Thymus (tissue), 14 donors: ENCODE data around the gene HDAC1. TPM values are rescaled to one million over a fixed set of nuclear protein-coding genes. Genes with fewer than 3 reads are reported as not detected.
A peak's percentile ranks its signal among the peaks of the same experiment; 100 is the strongest.

Experiments used
- DNase-seq, 9 donors: peaks; one replicate each; pipeline ENCODE4 v3.0.0-alpha.2; 2013; ENCODE audit warnings: low spot score in 9 of 9, low read depth in 6 of 9, missing footprints in 1 of 9
- H3K27ac ChIP-seq, 2 donors: one replicate each; pipeline ENCODE4 v1.5.1; 2013; ENCODE audit warnings: control low read depth in 1 of 2, low read depth in 1 of 2, low read length in 1 of 2, mild to moderate bottlenecking in 1 of 2, moderate library complexity in 1 of 2
- H3K27me3 ChIP-seq, 2 donors: one replicate each; pipeline ENCODE4 v1.5.1; 2013; ENCODE audit warnings: low read length in 1 of 2; ENCODE audit not compliant: control insufficient read depth in 2 of 2, insufficient read depth in 1 of 2
- H3K36me3 ChIP-seq, 2 donors: one replicate each; pipeline ENCODE4 v1.5.1; 2013; ENCODE audit warnings: low read length in 1 of 2, mild to moderate bottlenecking in 1 of 2, moderate library complexity in 1 of 2; ENCODE audit not compliant: control insufficient read depth in 2 of 2, insufficient read depth in 2 of 2
- H3K4me1 ChIP-seq, 2 donors: one replicate each; pipeline ENCODE4 v1.5.1; 2013; ENCODE audit warnings: low read length in 2 of 2; ENCODE audit not compliant: control insufficient read depth in 2 of 2, insufficient read depth in 2 of 2
- H3K4me3 ChIP-seq, 2 donors: one replicate each; pipeline ENCODE4 v1.5.1; 2013; ENCODE audit warnings: low read length in 2 of 2, control low read depth in 1 of 2, mild to moderate bottlenecking in 1 of 2
- H3K9me3 ChIP-seq, 2 donors: one replicate each; pipeline ENCODE4 v1.5.1; 2013; ENCODE audit warnings: low read length in 1 of 2, mild to moderate bottlenecking in 1 of 2; ENCODE audit not compliant: control insufficient read depth in 2 of 2, insufficient read depth in 1 of 2
- WGBS: extraction: QIAGEN DNeasy Blood & Tissue Kit; methylation state at CpG from one replicate; pipeline ENCODE4 v1.1.7; 2013; 5-methylcytosine and 5-hydroxymethylcytosine counted together
- long read RNA-seq, 10 donors: transcript quantifications; one replicate each; lab custom pipeline, GENCODE V29; 2026
- polyA plus RNA-seq: library from polyadenylated mRNA; stranded (reverse); fragments of 200-250 nt; gene quantifications from one replicate; pipeline ENCODE4 v1.2.3, GENCODE V29; 2013
- total RNA-seq: library from RNA; stranded (reverse); fragments of 120-200 nt; gene quantifications from one replicate; pipeline ENCODE4 v1.2.4, GENCODE V29; 2013
- donor health status: healthy.

The HDAC1 gene
- 150 TPM for total RNA-seq
- polyA plus RNA-seq = 103 TPM
- long read RNA-seq, donor 1, transcript HDAC1-201 (14 exons, 2,124 nt) = major isoform, 10 of 44 reads
- long read RNA-seq, donor 1, partial matches to known transcripts = 33 of 44 reads
- long read RNA-seq, donor 1, other reads (novel, unspliced or antisense) = 0 of 44 reads
- long read RNA-seq, donor 2, transcript HDAC1-206 (7 exons, 2,409 nt) = minor isoform, 6 of 309 reads
- long read RNA-seq, donor 2, transcript HDAC1-201 (14 exons, 2,124 nt) = major isoform, 139 of 309 reads
- long read RNA-seq, donor 2, partial matches to known transcripts = 164 of 309 reads
- long read RNA-seq, donor 2, other reads (novel, unspliced or antisense) = 0 of 309 reads
- long read RNA-seq, donor 3, transcript HDAC1-201 (14 exons, 2,124 nt) = major isoform, 85 of 158 reads
- long read RNA-seq, donor 3, transcript HDAC1-203 (5 exons, 895 nt) = minor isoform, 6 of 158 reads
- long read RNA-seq, donor 3, partial matches to known transcripts = 65 of 158 reads
- long read RNA-seq, donor 3, other reads (novel, unspliced or antisense) = 0 of 158 reads
- long read RNA-seq, donor 4, transcript HDAC1-201 (14 exons, 2,124 nt) = major isoform, 26 of 79 reads
- long read RNA-seq, donor 4, transcript HDAC1-206 (7 exons, 2,409 nt) = minor isoform, 5 of 79 reads
- long read RNA-seq, donor 4, partial matches to known transcripts = 48 of 79 reads
- long read RNA-seq, donor 4, other reads (novel, unspliced or antisense) = 0 of 79 reads
- long read RNA-seq, donor 5, transcript HDAC1-201 (14 exons, 2,124 nt) = major isoform, 64 of 141 reads
- long read RNA-seq, donor 5, partial matches to known transcripts = 72 of 141 reads
- long read RNA-seq, donor 5, other reads (novel, unspliced or antisense) = 0 of 141 reads
- long read RNA-seq, donor 6, transcript HDAC1-201 (14 exons, 2,124 nt) = major isoform, 44 of 117 reads
- long read RNA-seq, donor 6, partial matches to known transcripts = 70 of 117 reads
- long read RNA-seq, donor 6, other reads (novel, unspliced or antisense) = 0 of 117 reads
- long read RNA-seq, donor 7, transcript HDAC1-201 (14 exons, 2,124 nt) = major isoform, 42 of 391 reads
- long read RNA-seq, donor 7, partial matches to known transcripts = 326 of 391 reads
- long read RNA-seq, donor 7, other reads (novel, unspliced or antisense) = 22 of 391 reads
- long read RNA-seq, donor 8, transcript HDAC1-201 (14 exons, 2,124 nt) = major isoform, 23 of 59 reads
- long read RNA-seq, donor 8, partial matches to known transcripts = 34 of 59 reads
- long read RNA-seq, donor 8, other reads (novel, unspliced or antisense) = 0 of 59 reads
- long read RNA-seq, donor 9, transcript HDAC1-201 (14 exons, 2,124 nt) = major isoform, 39 of 68 reads
- long read RNA-seq, donor 9, partial matches to known transcripts = 26 of 68 reads
- long read RNA-seq, donor 9, other reads (novel, unspliced or antisense) = 0 of 68 reads
- long read RNA-seq, donor 10, transcript HDAC1-201 (14 exons, 2,124 nt) = major isoform, 46 of 92 reads
- long read RNA-seq, donor 10, partial matches to known transcripts = 44 of 92 reads
- long read RNA-seq, donor 10, other reads (novel, unspliced or antisense) = 0 of 92 reads

- WGBS = under 1% methylated on average over 67 of the region's 67 CpGs
- peak within 1 kb of the TSS; percentile 67 to 99 for H3K4me3 ChIP-seq
- DNase-seq = peak; percentile 80 to 98 (median 92)
- peaks cover 9 to 24% of the 10 kb centered on the region in 2 donors for H3K36me3 ChIP-seq
- H3K9me3 ChIP-seq = no peaks in the 10 kb centered on the region
- peak within 1 kb of the TSS; percentile 85 to 87 for H3K27ac ChIP-seq
- no peaks in the 10 kb centered on the region for H3K27me3 ChIP-seq
- H3K4me1 ChIP-seq = peaks cover 19 to 43% of the 10 kb centered on the region in 2 donors
These were observed at the start of gene HDAC1 for GRCh38 chr1:32291708-32292538. HDAC1 (plus strand) TSS chr1:32292083; CDS start chr1:32292170, 87 bp downstream.

- H3K9me3 ChIP-seq = no peaks in the 10 kb centered on the region
- no peak overlapping the region for H3K4me3 ChIP-seq
- no peaks in the 10 kb centered on the region for H3K36me3 ChIP-seq
- 40% methylated on average over 7 of the region's 7 CpGs for WGBS
- DNase-seq = no peak
- H3K4me1 ChIP-seq = peaks cover 6 to 46% of the 10 kb centered on the region in 2 donors
- H3K27me3 ChIP-seq = peaks cover 0 to 12% of the 10 kb centered on the region in 2 donors
- no peak overlapping the region for H3K27ac ChIP-seq
These were observed 49.5 kb upstream of the HDAC1 start for GRCh38 chr1:32242341-32242851.

- peaks cover 13 to 62% of the 10 kb centered on the region in 2 donors for H3K4me1 ChIP-seq
- peak within 1 kb of the TSS; percentile 91 to 100 for H3K27ac ChIP-seq
- no peaks in the 10 kb centered on the region for H3K9me3 ChIP-seq
- H3K36me3 ChIP-seq = no peaks in the 10 kb centered on the region
- WGBS = 98% methylated on average over 3 of the region's 3 CpGs
- DNase-seq = no peak
- H3K27me3 ChIP-seq = no peaks in the 10 kb centered on the region
- peak within 1 kb of the TSS in 1 of 2 donors; percentile 30 for H3K4me3 ChIP-seq
These were observed 45.0 kb upstream of the HDAC1 start, which contains the start of gene FAM167B for GRCh38 chr1:32246888-32247273. FAM167B (plus strand) TSS chr1:32247222; CDS start chr1:32247422, 200 bp downstream.

- no peak overlapping the region for H3K4me3 ChIP-seq
- H3K9me3 ChIP-seq = no peaks in the 10 kb centered on the region
- H3K27ac ChIP-seq = peak overlapping the region; percentile 91 to 100
- H3K27me3 ChIP-seq = no peaks in the 10 kb centered on the region
- peaks cover 16 to 65% of the 10 kb centered on the region in 2 donors for H3K4me1 ChIP-seq
- H3K36me3 ChIP-seq = no peaks in the 10 kb centered on the region
- 96% methylated on average over 12 of the region's 12 CpGs for WGBS
- no peak for DNase-seq
These were observed 44.4 kb upstream of the HDAC1 start for GRCh38 chr1:32247452-32247851.

GRCh38 chr1:32247983-32248889 lies 43.6 kb upstream of the HDAC1 start:
- WGBS = 9% methylated on average over 31 of the region's 31 CpGs
- H3K36me3 ChIP-seq = no peaks in the 10 kb centered on the region
- H3K27ac ChIP-seq = peak overlapping the region; percentile 91 to 100
- no peaks in the 10 kb centered on the region for H3K27me3 ChIP-seq
- peak overlapping the region; percentile 10 to 30 for H3K4me3 ChIP-seq
- H3K9me3 ChIP-seq = no peaks in the 10 kb centered on the region
- peak in 4 of 9 donors; percentile 70 to 86 (median 74) for DNase-seq
- peaks cover 22 to 69% of the 10 kb centered on the region in 2 donors for H3K4me1 ChIP-seq

- Histone ChIP-seq H3K36me3 (peaks cover 0 to 7% of the 10 kb centered on the region in 2 donors), H3K4me1 (peaks cover 29 to 86% of the 10 kb centered on the region in 2 donors), H3K27me3 (no peaks in the 10 kb centered on the region), H3K27ac (peak overlapping the region; percentile 94 to 100), H3K9me3 (no peaks in the 10 kb centered on the region), H3K4me3 (peak overlapping the region; percentile 59 to 88)
- peak; percentile 84 to 97 (median 92) for DNase-seq
- 8% methylated on average over 9 of the region's 9 CpGs for WGBS
These were observed 41.9 kb upstream of the HDAC1 start for GRCh38 chr1:32249831-32250525.
